ENCODE measurements around the gene KLK14.

GRCh38 chr19:51043497-51043896 is 39.2 kb downstream of the KLK14 start:
- TF ChIP-seq CTCF (conservative IDR thresholded peaks at IDR 0.05; ENCODE audit: low read length) (no peak), EZH2phosphoT487 (IDR thresholded peaks at IDR 0.05; ENCODE audit: borderline replicate concordance) (no peak)

All from Loucy (cell line).